DMS153 (cell line): Measurements from ENCODE around the gene CBLN3.
A peak's percentile ranks its signal among the peaks of the same experiment; 100 is the strongest.

Experiments
- DNase-seq: peaks from one replicate; lab custom pipeline; 2025; lab: John Stamatoyannopoulos, UW

CBLN3 gene

GRCh38 chr14:24379907-24380730 is 49.3 kb downstream of the CBLN3 start:
- no peak for DNase-seq

GRCh38 chr14:24378981-24379906 is 50.2 kb downstream of the CBLN3 start:
- DNase-seq = peak; percentile 3

GRCh38 chr14:24378327-24378726 is 51.1 kb downstream of the CBLN3 start:
- no peak for DNase-seq

GRCh38 chr14:24377657-24378056 is 51.8 kb downstream of the CBLN3 start:
- peak; percentile 74 for DNase-seq

- no peak for DNase-seq
Measured at GRCh38 chr14:24377126-24377525, 52.3 kb downstream of the CBLN3 start.
